IMR-90 (cell line): ENCODE results near the gene CD248. TPM values are rescaled to one million over a fixed set of nuclear protein-coding genes. Genes with fewer than 3 reads are reported as not detected.

Experiments used
- ATAC-seq: fragments of 200-7000 bp; cut with Tn5 transposase; 2 replicates; pipeline ENCODE4 v1.9.1; 2020; ENCODE audit warnings: low read depth, mild to moderate bottlenecking, moderate library complexity
- BruUV-seq: library from RNA; stranded (reverse); fragments of 400-500 nt; replicated peaks from 2 replicates; lab custom pipeline; 2021; lab: Mats Ljungman, UMichigan
- CTCF ChIA-PET: fragments of 300-600 bp; formaldehyde crosslinking; extraction: SDS; loops from one replicate; lab custom pipeline; 2021; ENCODE audit warnings: antibody characterized with exemption; lab: Yijun Ruan, JAX
- POLR2A ChIA-PET: fragments of 300-600 bp; sonication (Branson Sonifier 250); formaldehyde crosslinking; loops from one replicate; lab custom pipeline; 2022; ENCODE audit warnings: antibody characterized with exemption; ENCODE audit not compliant: unreplicated experiment; lab: Charles Lee
- DNase-seq: peaks from one replicate; pipeline ENCODE4 v3.0.0; 2013
- H2AFZ ChIP-seq: replicated peaks from 2 replicates; pipeline ENCODE3; 2013; ENCODE audit warnings: low read length, mild to moderate bottlenecking; ENCODE audit not compliant: poor library complexity
- H2AK5ac ChIP-seq: 2 replicates; pipeline ENCODE4 v1.6.1; 2013; ENCODE audit warnings: low read depth, low read length, inconsistent platforms
- H2AK9ac ChIP-seq: replicated peaks from 2 replicates; pipeline ENCODE3; 2013; ENCODE audit warnings: mild to moderate bottlenecking, low read depth, low read length, moderate library complexity; ENCODE audit not compliant: poor library complexity
- H2BK120ac ChIP-seq: 2 replicates; pipeline ENCODE4 v1.6.1; 2013; ENCODE audit warnings: low read depth, low read length, inconsistent platforms
- H2BK15ac ChIP-seq: 3 replicates; pipeline ENCODE4 v1.6.1; 2013; ENCODE audit warnings: low read depth, low read length, inconsistent platforms
- H2BK20ac ChIP-seq: 2 replicates; pipeline ENCODE4 v1.6.1; 2013; ENCODE audit warnings: low read depth, mild to moderate bottlenecking, inconsistent platforms, low read length, moderate library complexity
- H2BK5ac ChIP-seq: 2 replicates; pipeline ENCODE4 v1.6.1; 2013; ENCODE audit warnings: mild to moderate bottlenecking, low read depth, low read length, inconsistent platforms; ENCODE audit not compliant: poor library complexity, severe bottlenecking
- H3K14ac ChIP-seq: replicated peaks from 2 replicates; pipeline ENCODE4 v1.6.1; 2013; ENCODE audit warnings: low read depth, low read length, inconsistent platforms
- H3K18ac ChIP-seq: 2 replicates; pipeline ENCODE4 v1.6.1; 2013; ENCODE audit warnings: low read depth, low read length, control low read depth
- H3K23ac ChIP-seq: 2 replicates; pipeline ENCODE4 v1.6.1; 2013; ENCODE audit warnings: low read depth, low read length, inconsistent platforms
- H3K27ac ChIP-seq: 2 replicates; pipeline ENCODE4 v1.5.1; 2013; ENCODE audit warnings: mild to moderate bottlenecking, control low read depth, low read length; ENCODE audit not compliant: insufficient read depth
- H3K27me3 ChIP-seq: 2 replicates; pipeline ENCODE4 v1.6.1; 2013; ENCODE audit warnings: low read length; ENCODE audit not compliant: control insufficient read depth, insufficient read depth
- H3K36me3 ChIP-seq: 2 replicates; pipeline ENCODE4 v1.6.1; 2013; ENCODE audit warnings: low read length, mixed read lengths; ENCODE audit not compliant: control insufficient read depth, insufficient read depth
- H3K4ac ChIP-seq: 2 replicates; pipeline ENCODE4 v1.6.1; 2013; ENCODE audit warnings: low read depth, low read length, inconsistent platforms
- H3K4me1 ChIP-seq: 2 replicates; pipeline ENCODE4 v1.6.1; 2013; ENCODE audit warnings: low read length, mixed read lengths; ENCODE audit not compliant: control insufficient read depth, insufficient read depth
- H3K4me2 ChIP-seq: 2 replicates; pipeline ENCODE4 v1.6.1; 2013; ENCODE audit warnings: low read depth, mild to moderate bottlenecking, control low read depth, low read length, moderate library complexity
- H3K4me3 ChIP-seq: 2 replicates; pipeline ENCODE4 v1.5.1; 2013; ENCODE audit warnings: low read depth, mild to moderate bottlenecking, control low read depth, low read length, moderate library complexity; ENCODE audit not compliant: insufficient read depth
- H3K56ac ChIP-seq: 2 replicates; pipeline ENCODE4 v1.6.1; 2013; ENCODE audit warnings: low read length, inconsistent platforms; ENCODE audit not compliant: insufficient read depth; ENCODE audit errors: extremely low read depth
- H3K79me1 ChIP-seq, 2 experiments: 2 replicates each; pipeline ENCODE4 v1.6.1; 2013; ENCODE audit warnings: low read length in 2 of 2, inconsistent platforms in 1 of 2, low read depth in 1 of 2
- H3K9ac ChIP-seq: 2 replicates; pipeline ENCODE4 v1.6.1; 2013; ENCODE audit warnings: low read depth, low read length, control low read depth
- H3K9me1 ChIP-seq: 2 replicates; pipeline ENCODE4 v1.6.1; 2013; ENCODE audit warnings: low read length, inconsistent platforms; ENCODE audit not compliant: insufficient read depth
- H3K9me3 ChIP-seq: 2 replicates; pipeline ENCODE4 v1.6.1; 2013; ENCODE audit warnings: low read length; ENCODE audit not compliant: control insufficient read depth, insufficient read depth
- H4K20me1 ChIP-seq: 2 replicates; pipeline ENCODE4 v1.6.1; 2013; ENCODE audit warnings: low read length, inconsistent platforms; ENCODE audit not compliant: insufficient read depth
- H4K5ac ChIP-seq: 2 replicates; pipeline ENCODE4 v1.6.1; 2013; ENCODE audit warnings: mild to moderate bottlenecking, low read depth, low read length, control low read depth
- H4K8ac ChIP-seq, 2 experiments: 2 replicates each; pipeline ENCODE4 v1.6.1; 2013; ENCODE audit warnings: low read depth in 2 of 2, low read length in 2 of 2, control low read depth in 1 of 2, inconsistent platforms in 1 of 2
- H4K91ac ChIP-seq: 2 replicates; pipeline ENCODE4 v1.6.1; 2013; ENCODE audit warnings: low read depth, low read length, inconsistent platforms; ENCODE audit not compliant: insufficient read depth
- BHLHE40 ChIP-seq: fragments of 150-350 bp; IDR thresholded peaks from 2 replicates; pipeline ENCODE4 v1.6.1; 2016; ENCODE audit warnings: mild to moderate bottlenecking, low read depth, low read length
- CEBPB ChIP-seq: IDR thresholded peaks from 2 replicates; pipeline ENCODE4 v1.6.1; 2012; ENCODE audit warnings: low read depth, low read length, improper control_type of control experiment
- CHD1 ChIP-seq: IDR thresholded peaks from 2 replicates; pipeline ENCODE4 v1.6.1; 2012; ENCODE audit warnings: low read depth, low read length, improper control_type of control experiment
- CTCF ChIP-seq: conservative IDR thresholded peaks from 2 replicates; pipeline ENCODE4 v1.5.1; 2012; ENCODE audit warnings: mild to moderate bottlenecking, low read depth, low read length, improper control_type of control experiment
- FOS ChIP-seq: fragments of 150-350 bp; IDR thresholded peaks from 2 replicates; pipeline ENCODE4 v1.6.1; 2016; ENCODE audit warnings: low read depth, low read length
- MAFK ChIP-seq: IDR thresholded peaks from 2 replicates; pipeline ENCODE4 v1.6.1; 2012; ENCODE audit warnings: low read depth, low read length, improper control_type of control experiment
- MAZ ChIP-seq: IDR thresholded peaks from 2 replicates; pipeline ENCODE4 v1.6.1; 2012; ENCODE audit warnings: low read depth, mild to moderate bottlenecking, low read length, improper control_type of control experiment, moderate library complexity, borderline replicate concordance
- NFE2L2 ChIP-seq: fragments of 150-350 bp; IDR thresholded peaks from 2 replicates; pipeline ENCODE4 v1.6.1; 2016; ENCODE audit warnings: low read depth, mild to moderate bottlenecking, low read length
- RCOR1 ChIP-seq: IDR thresholded peaks from 2 replicates; pipeline ENCODE4 v1.6.1; 2012; ENCODE audit warnings: mild to moderate bottlenecking, low read length, improper control_type of control experiment; ENCODE audit not compliant: insufficient replicate concordance
- RFX5 ChIP-seq: IDR thresholded peaks from 2 replicates; pipeline ENCODE4 v1.8.0; 2012; ENCODE audit warnings: low read depth, mild to moderate bottlenecking, low read length, moderate library complexity
- SMC3 ChIP-seq: fragments of 150-350 bp; IDR thresholded peaks from 2 replicates; pipeline ENCODE4 v1.6.1; 2016; ENCODE audit warnings: low read depth, mild to moderate bottlenecking, antibody characterized with exemption, low read length, moderate library complexity
- USF2 ChIP-seq: fragments of 150-350 bp; IDR thresholded peaks from 2 replicates; pipeline ENCODE4 v1.6.1; 2017; ENCODE audit warnings: mild to moderate bottlenecking, antibody characterized with exemption, low read length, low read depth
- WGBS, 2 experiments: methylation state at CpG; one replicate each; pipeline versions ENCODE4 v1.1.5 to v1.1.7; 2013; ENCODE audit warnings: missing lambda C conversion rate in 2 of 2; ENCODE audit not compliant: insufficient read length in 1 of 2; ENCODE audit errors: extremely low coverage in 2 of 2; 5-methylcytosine and 5-hydroxymethylcytosine counted together
- dilution Hi-C: fragments of 300-500 bp; cut with HindIII; formaldehyde crosslinking; loops from one replicate; pipeline ENCODE4 v1.14.3; 2018; ENCODE audit warnings: low sequenced_read_pairs; ENCODE audit not compliant: unreplicated experiment
- in situ Hi-C: fragments of 300-500 bp; cut with MboI; formaldehyde crosslinking; loops from 3 replicates; pipeline ENCODE4 v1.14.3; 2019; ENCODE audit warnings: low sequenced_read_pairs, inconsistent platforms, mixed read lengths
- intact Hi-C: fragments of 100-400 bp; cut with micrococcal nuclease; formaldehyde crosslinking; loops from 2 replicates; pipeline ENCODE4 v1.10.0; 2022
- polyA plus RNA-seq, 3 experiments: library from polyadenylated mRNA; depleted of rRNA; stranded (reverse); fragments of >200 nt; gene quantifications; 2 replicates each; pipeline ENCODE4 v1.2.3, GENCODE V29; 2012; ENCODE audit warnings: low replicate concordance in 1 of 3
- total RNA-seq: library from RNA; depleted of rRNA; stranded (reverse); fragments of >200 nt; gene quantifications from 2 replicates; pipeline ENCODE4 v1.2.3, GENCODE V29; 2012

The CD248 gene
- total and polyA plus RNA-seq, 2 of the 4 experiments (the other 2 are of a cell fraction), result 19.5 to 223 TPM

DNA sequence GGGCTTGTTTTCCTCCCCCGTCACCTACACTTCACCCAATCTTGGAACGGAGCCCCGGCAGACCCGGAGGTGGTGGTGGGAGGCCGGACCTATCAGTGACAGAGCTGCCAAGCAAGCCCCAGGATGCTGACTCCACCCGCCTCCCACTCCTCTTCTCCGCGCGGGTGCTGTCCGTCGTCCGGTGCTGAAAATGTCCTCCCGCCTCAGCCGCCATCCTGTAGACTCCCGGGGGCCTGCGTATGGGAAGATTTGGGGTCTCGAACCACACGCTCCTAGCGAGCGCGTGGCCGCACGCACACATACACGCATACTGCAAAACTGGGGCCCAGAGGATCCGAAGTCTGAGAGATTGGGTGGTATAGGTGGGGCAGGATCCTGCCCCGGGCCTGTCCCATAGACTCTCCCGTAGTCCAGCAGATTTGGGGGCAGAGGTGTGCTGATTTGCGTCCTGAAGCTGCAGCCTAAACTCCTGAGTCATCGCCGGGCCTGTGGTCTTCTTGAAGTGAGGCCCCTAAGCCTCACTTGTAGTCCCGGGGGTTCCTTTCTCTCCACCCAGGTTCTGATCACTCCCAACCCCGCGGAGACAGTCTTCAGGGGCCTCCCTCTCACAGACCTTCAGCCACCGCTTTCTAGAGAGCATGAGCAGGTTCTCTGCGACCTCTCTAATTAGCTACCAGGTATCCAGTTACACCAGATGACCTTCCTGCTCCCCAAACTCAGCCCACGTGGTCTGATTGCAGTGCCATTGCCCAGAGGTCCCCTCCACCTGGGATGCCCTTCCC is 27.1 kb downstream of the CD248 start:
- Histone ChIP-seq H3K18ac (peak overlapping the region; percentile 28), H3K9ac (peak overlapping the region; percentile 76), H3K27ac (peak overlapping the region; percentile 84), H3K4ac (peak overlapping the region; percentile 90), H3K23ac (peak overlapping the region; percentile 62), H2BK5ac (peak overlapping the region; percentile 93), H2BK120ac (peak overlapping the region; percentile 43), H2BK15ac (no peak overlapping the region; the same call in 2 of the 3 replicates), H3K9me3 (no peaks in the 10 kb centered on the region), H3K4me2 (peak overlapping the region; percentile 80), H3K36me3 (peaks cover 10% of the 10 kb centered on the region; the same call in 1 of the 2 replicates), H4K8ac (peak overlapping the region in 1 of 2 experiments; percentile 98; a peak in 3 of 4 replicates), H3K4me3 (peak overlapping the region; percentile 55), H3K4me1 (peaks cover 11% of the 10 kb centered on the region), H4K91ac (peak overlapping the region; percentile 95), H3K56ac (peak overlapping the region; percentile 74), H4K5ac (peak overlapping the region; percentile 73), H2AK9ac (peak overlapping the region; percentile 99), H3K27me3 (peaks cover 31% of the 10 kb centered on the region), H2AK5ac (peak overlapping the region; percentile 56), H2BK20ac (no peak overlapping the region), H3K9me1 (peaks cover 17% of the 10 kb centered on the region), H3K14ac (peak overlapping the region; percentile 82), H3K79me1 (peaks cover 15 to 38% of the 10 kb centered on the region in 2 experiments; a peak in 3 of 4 replicates), H2AFZ (peak overlapping the region; percentile 98), H4K20me1 (peaks cover 15% of the 10 kb centered on the region)
- intact Hi-C loops (loop anchor here (1.0 to 2.0 kb wide), 2 partner anchors 39 to 67 kb away; no protein-coding TSS in a partner anchor), in situ Hi-C loops (no loop called here), dilution Hi-C loops (no loop called here)
- ATAC-seq, result peak; percentile 66
- ChIA-PET POLR2A (interaction anchor here (0.6 to 1.2 kb wide), 7 partner anchors 9 to 237 kb away, joined by 3 to 16 read pairs (median 3); partner anchors contain the start of gene CD248), CTCF (interaction anchor here (1.0 kb wide), 1 partner anchor 29 kb away, joined by 3 read pairs; no protein-coding TSS in a partner anchor)
- no peak for DNase-seq
- no TSS peak for BruUV-seq
- WGBS, 2 experiments, result 25% methylated on average over 5 of the region's 36 CpGs; no CpG with 5 or more reads in 1 of the 2 experiments
- TF ChIP-seq RCOR1, result peak; percentile 94
- TF ChIP-seq CTCF, result no peak
- TF ChIP-seq MAFK, result peak; percentile 27; the same call in 1 of the 2 replicates
- peak; percentile 80; the same call in 1 of the 2 replicates for TF ChIP-seq MAZ
- no peak for TF ChIP-seq NFE2L2
- TF ChIP-seq BHLHE40, result no peak
- no peak for TF ChIP-seq CHD1
- no peak for TF ChIP-seq RFX5
- TF ChIP-seq CEBPB, result no peak
- TF ChIP-seq FOS, result 0 out of 2 replicates have a peak, but pooled peaks have one; percentile 21
- no peak for TF ChIP-seq SMC3
- no peak for TF ChIP-seq USF2
